ENCODE measurements around the gene POMC.

The POMC gene

GRCh38 chr2:25207078-25207545 lies 38.7 kb upstream of the POMC start:
- Mint-ChIP-seq H3K4me3 (no peak overlapping the region), H3K36me3 (ENCODE audit: low read depth) (no peaks in the 10 kb centered on the region), H3K9me3 (no peaks in the 10 kb centered on the region), H3K27ac (no peak overlapping the region), H3K4me1 (peaks cover 12% of the 10 kb centered on the region), H3K27me3 (ENCODE audit: low read depth, poor library complexity) (peaks cover 3% of the 10 kb centered on the region)
- no peak for DNase-seq
- TF ChIP-seq CTCF (IDR thresholded peaks at IDR 0.05): no peak

GRCh38 chr2:25204190-25204838 lies 35.9 kb upstream of the POMC start:
- H3K27me3 Mint-ChIP-seq (ENCODE audit: low read depth, poor library complexity): peaks cover 9% of the 10 kb centered on the region
- TF ChIP-seq CTCF (IDR thresholded peaks at IDR 0.05): no peak
- H3K4me3 Mint-ChIP-seq: no peak overlapping the region
- DNase-seq: no peak
- H3K36me3 Mint-ChIP-seq (ENCODE audit: low read depth): no peaks in the 10 kb centered on the region
- no peak overlapping the region for H3K27ac Mint-ChIP-seq
- peaks cover 2% of the 10 kb centered on the region for H3K4me1 Mint-ChIP-seq
- no peaks in the 10 kb centered on the region for H3K9me3 Mint-ChIP-seq

- Mint-ChIP-seq H3K27ac (no peak overlapping the region), H3K4me3 (no peak overlapping the region), H3K27me3 (ENCODE audit: low read depth, poor library complexity) (peaks cover 9% of the 10 kb centered on the region), H3K9me3 (no peaks in the 10 kb centered on the region), H3K4me1 (peaks cover 13% of the 10 kb centered on the region), H3K36me3 (ENCODE audit: low read depth) (no peaks in the 10 kb centered on the region)
- no peak for DNase-seq
- no peak for TF ChIP-seq CTCF (IDR thresholded peaks at IDR 0.05)
These were observed 33.9 kb upstream of the POMC start for GRCh38 chr2:25202275-25202674.

GRCh38 chr2:25201794-25202193 lies 33.4 kb upstream of the POMC start:
- Mint-ChIP-seq H3K4me3 (no peak overlapping the region), H3K27me3 (ENCODE audit: low read depth, poor library complexity) (peaks cover 9% of the 10 kb centered on the region), H3K36me3 (ENCODE audit: low read depth) (no peaks in the 10 kb centered on the region), H3K9me3 (no peaks in the 10 kb centered on the region), H3K4me1 (peaks cover 13% of the 10 kb centered on the region), H3K27ac (no peak overlapping the region)
- no peak for DNase-seq
- no peak for TF ChIP-seq CTCF (IDR thresholded peaks at IDR 0.05)

- Mint-ChIP-seq H3K4me3 (no peak overlapping the region), H3K27me3 (ENCODE audit: low read depth, poor library complexity) (peaks cover 9% of the 10 kb centered on the region), H3K27ac (no peak overlapping the region), H3K9me3 (no peaks in the 10 kb centered on the region), H3K36me3 (ENCODE audit: low read depth) (no peaks in the 10 kb centered on the region), H3K4me1 (peaks cover 13% of the 10 kb centered on the region)
- DNase-seq: no peak
- TF ChIP-seq CTCF (IDR thresholded peaks at IDR 0.05): peak; percentile 26
These were observed 32.9 kb upstream of the POMC start for GRCh38 chr2:25201265-25201664.

GRCh38 chr2:25198576-25198975 lies 30.2 kb upstream of the POMC start:
- H3K4me3 Mint-ChIP-seq: no peak overlapping the region
- no peaks in the 10 kb centered on the region for H3K36me3 Mint-ChIP-seq (ENCODE audit: low read depth)
- H3K9me3 Mint-ChIP-seq: no peaks in the 10 kb centered on the region
- peak overlapping the region; percentile 8 for H3K27ac Mint-ChIP-seq
- peaks cover 13% of the 10 kb centered on the region for H3K27me3 Mint-ChIP-seq (ENCODE audit: low read depth, poor library complexity)
- peaks cover 17% of the 10 kb centered on the region for H3K4me1 Mint-ChIP-seq
- DNase-seq: no peak
- no peak for TF ChIP-seq CTCF (IDR thresholded peaks at IDR 0.05)

All from nephron progenitor cell (in vitro differentiated cells).